RPMI8226 (cell line): Measurements from ENCODE around the gene PUS10.
"Not testable (repeated sequence)": the region's sequence is repeated elsewhere in the genome, so short reads cannot be mapped to it uniquely, and the experiment has no call there.

Source experiments
- DNase-seq: peaks from one replicate; pipeline ENCODE4 v3.0.0-alpha.2; 2015

Gene PUS10, protein sequence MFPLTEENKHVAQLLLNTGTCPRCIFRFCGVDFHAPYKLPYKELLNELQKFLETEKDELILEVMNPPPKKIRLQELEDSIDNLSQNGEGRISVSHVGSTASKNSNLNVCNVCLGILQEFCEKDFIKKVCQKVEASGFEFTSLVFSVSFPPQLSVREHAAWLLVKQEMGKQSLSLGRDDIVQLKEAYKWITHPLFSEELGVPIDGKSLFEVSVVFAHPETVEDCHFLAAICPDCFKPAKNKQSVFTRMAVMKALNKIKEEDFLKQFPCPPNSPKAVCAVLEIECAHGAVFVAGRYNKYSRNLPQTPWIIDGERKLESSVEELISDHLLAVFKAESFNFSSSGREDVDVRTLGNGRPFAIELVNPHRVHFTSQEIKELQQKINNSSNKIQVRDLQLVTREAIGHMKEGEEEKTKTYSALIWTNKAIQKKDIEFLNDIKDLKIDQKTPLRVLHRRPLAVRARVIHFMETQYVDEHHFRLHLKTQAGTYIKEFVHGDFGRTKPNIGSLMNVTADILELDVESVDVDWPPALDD

DNA sequence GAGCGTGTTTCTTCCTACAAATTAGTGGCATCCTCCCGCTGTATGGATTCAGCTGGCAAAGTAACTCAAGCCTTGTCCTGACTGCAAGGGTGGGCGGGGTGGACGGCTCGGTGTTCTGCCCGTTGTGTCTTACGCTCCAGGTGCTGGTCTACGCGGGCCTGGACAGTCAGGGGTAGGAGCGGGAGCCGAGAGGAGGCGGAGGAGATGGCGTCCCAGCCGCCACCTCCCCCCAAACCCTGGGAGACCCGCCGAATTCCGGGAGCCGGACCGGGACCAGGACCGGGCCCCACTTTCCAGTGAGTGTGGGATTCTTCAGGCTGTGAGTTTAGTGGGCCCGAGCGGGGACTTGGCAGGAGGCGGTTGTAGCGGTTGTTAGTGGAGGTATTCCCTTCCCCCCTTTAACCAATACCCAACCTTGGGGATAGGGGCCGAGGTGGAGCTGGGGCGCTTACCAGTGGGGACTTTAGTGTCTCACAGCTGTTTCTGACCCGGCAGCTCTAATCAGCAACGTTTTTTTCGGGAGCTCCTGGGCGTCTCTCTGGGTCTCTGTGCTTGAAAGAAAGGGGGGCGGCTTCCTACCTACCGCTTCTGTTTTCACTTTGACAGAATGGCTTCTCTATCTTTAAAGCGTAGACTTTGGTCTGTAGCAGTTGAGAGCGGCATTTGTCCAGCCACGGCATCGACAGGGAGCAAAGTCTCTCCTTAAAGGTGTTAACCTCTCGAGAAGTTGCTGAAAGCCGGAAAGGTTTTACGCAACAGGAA lies at the start of gene PUS10, which contains the start of gene PEX13:
PUS10 (minus strand) TSS at position 700 of the 762 bp plus-strand sequence. CDS start 6,365 bp downstream, outside the sequence.
PEX13 (plus strand) TSS at position 165 of the 762 bp plus-strand sequence; CDS start at position 205, 40 bp downstream.
- peak; percentile 79 for DNase-seq

GRCh38 chr2:61065714-61066709 lies 48.0 kb upstream of the PUS10 start, which contains the start of gene SANBR:
Gene SANBR (plus strand): TSS chr2:61065871. CDS start chr2:61070351, 4,480 bp downstream.
- peak; percentile 92 for DNase-seq

GRCh38 chr2:61059382-61059781 lies 41.3 kb upstream of the PUS10 start:
- DNase-seq, result no peak

DNA sequence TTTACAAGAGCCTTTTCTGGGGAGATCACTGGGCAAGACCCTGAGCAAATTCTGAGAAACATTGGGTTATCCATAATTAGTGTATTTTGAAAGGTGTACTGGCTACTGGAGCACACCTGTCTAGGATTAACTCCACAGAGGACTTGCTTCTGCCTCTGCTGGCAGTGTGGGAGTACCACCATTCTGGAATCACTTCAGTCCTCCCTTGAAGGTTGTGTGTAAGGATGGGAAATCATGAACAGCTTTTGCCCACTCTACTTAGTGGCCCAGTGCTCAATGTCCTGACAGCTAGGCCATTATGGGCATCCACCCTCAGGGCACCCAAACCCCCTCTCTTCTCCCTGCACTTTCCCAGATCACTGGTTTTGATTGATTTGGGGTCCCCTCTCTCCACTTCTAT lies 39.5 kb upstream of the PUS10 start:
- no peak for DNase-seq

- no peak for DNase-seq
Measured at GRCh38 chr2:61055557-61055956, 37.5 kb upstream of the PUS10 start.

GRCh38 chr2:61045999-61046398 lies 27.9 kb upstream of the PUS10 start:
- no peak for DNase-seq

GRCh38 chr2:61045226-61045625 lies 27.2 kb upstream of the PUS10 start:
- DNase-seq, result no peak

DNA sequence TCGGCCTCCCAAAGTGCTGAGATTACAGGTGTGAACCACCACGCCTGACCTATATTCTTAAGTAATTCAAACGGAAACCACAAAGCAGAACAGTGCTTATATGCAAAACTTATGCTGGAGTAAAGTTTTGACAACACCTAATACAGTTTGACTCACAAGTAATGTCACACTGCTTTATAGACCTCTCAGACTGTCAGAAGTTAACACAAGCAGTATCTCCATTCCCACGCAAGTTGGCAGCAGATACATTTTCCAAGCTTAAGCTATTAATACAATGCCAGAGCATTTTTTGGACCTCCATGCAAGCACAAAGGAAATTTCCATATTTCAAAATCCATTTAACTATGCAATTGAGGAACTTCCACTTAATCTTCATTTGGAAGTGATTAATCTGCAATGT lies 26.6 kb upstream of the PUS10 start:
- DNase-seq, result no peak

DNA sequence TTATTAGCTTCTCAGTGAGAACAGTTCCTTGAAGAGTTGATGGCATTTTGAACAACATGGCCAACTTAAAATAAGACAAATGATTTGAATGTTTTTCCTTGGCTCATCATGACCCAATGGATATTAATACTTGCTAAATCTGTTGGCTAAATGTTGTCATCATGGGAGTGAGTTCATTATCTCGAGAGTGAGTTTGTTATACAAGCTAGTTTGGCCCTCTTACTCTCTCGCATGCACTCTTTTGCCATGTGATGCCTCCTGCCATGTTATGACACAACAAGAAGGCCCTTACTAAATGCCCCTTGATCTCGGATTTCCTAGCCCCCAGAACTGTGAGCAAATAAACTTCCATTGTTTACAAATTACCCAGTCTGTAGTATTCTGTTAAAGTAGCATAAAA lies 24.8 kb upstream of the PUS10 start:
- no peak for DNase-seq

DNA sequence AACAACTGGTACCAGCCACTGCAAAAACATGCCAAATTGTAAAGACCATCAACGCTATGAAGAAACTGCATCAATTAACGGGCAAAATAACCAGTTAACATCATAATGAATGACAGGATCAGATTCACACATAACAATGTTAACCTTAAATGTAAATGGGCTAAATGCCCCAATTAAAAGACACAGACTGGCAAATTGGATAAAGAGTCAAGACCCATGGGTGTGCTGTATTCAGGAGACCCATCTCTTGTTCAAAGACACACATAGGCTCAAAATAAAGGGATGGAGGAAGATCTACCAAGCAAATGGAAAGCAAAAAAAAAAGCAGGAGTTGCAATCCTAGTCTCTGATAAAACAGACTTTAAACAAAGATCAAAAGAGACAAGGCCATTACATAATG lies 18.6 kb upstream of the PUS10 start:
- DNase-seq, result not testable (repeated sequence)

DNA sequence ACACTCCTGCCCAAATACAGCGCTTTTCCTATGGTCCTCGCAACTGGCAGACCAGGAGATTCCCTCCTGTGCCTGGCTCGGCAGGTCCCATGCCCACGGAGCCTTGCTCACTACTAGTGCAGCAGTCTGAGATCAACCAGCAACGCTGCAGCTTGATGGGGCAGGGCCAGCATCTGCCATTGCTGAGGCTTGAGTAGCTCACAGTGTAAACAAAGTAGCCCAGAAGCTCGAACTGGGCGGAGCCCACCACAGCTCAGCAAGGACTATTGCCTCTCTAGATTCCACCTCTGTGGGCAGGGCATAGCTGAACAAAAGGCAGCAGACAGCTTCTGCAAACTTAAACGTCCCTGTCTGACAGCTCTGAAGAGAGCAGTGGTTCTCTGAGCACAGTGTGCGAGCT lies 16.5 kb upstream of the PUS10 start:
- not testable (repeated sequence) for DNase-seq

DNA sequence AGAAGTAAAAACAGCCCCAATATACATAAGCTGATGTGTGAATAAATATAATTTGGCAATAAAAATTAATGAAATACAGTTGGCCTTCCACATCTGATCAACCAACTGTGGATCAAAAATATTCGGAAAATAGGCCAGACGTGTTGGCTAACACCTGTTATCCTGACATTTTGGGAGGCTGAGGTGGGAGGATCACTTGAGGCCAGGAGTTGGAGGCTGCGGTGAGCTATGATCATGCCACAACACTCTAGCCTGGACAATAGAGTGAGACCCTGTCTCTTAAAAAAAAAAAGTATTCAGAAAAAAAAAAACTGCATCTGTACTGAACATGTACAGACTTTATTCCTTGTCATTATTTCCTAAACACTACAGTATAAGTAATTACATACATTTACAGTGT lies 11.5 kb upstream of the PUS10 start:
- no peak for DNase-seq

- no peak for DNase-seq
Measured at GRCh38 chr2:61023670-61024069, 5.6 kb upstream of the PUS10 start.

DNA sequence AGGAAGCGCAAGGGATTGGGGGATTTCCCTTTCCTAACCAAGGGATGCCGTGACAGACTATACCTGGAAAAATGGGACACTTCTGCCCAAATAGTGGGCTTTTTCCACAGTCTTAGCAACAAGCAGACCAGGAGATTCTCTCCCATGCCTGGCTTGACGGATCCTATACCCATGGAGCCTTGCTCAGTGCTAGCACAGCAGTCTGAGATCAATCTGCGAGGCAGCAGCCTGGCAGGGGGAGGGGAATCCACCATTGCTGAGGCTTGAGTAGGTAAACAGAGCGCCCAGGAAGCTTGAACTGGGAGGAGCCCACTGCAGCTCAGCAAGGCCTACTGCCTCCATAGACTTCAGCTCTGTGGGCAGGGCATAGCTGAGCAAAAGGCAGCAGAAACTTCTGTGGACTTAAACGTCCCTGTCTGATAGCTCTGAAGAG lies 3.2 kb upstream of the PUS10 start:
- DNase-seq, result no peak

GRCh38 chr2:61018798-61019197 lies 743 bp upstream of the PUS10 start:
- DNase-seq, result no peak

DNA sequence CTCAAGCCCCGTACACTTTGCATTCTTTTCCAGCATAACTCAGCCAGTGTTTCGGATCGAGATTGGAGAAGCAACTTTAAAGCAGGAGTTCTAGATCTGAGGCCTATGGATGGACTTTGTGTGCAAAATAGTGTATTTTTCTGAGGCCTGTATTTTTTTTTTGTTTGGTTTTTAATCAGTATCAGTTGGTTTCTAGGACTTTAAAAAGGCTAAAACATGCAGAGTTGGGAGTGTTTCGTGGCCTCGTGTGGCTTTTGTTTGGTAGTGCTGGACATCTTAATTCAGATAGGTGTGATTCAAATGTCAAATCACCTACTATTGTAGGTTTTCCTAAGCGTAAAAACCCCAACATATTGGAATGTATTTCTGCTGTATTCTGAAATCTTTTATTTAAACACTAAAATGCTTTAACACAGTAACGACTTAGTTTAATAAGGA lies 282 bp upstream of the PUS10 start:
- no peak for DNase-seq

DNA sequence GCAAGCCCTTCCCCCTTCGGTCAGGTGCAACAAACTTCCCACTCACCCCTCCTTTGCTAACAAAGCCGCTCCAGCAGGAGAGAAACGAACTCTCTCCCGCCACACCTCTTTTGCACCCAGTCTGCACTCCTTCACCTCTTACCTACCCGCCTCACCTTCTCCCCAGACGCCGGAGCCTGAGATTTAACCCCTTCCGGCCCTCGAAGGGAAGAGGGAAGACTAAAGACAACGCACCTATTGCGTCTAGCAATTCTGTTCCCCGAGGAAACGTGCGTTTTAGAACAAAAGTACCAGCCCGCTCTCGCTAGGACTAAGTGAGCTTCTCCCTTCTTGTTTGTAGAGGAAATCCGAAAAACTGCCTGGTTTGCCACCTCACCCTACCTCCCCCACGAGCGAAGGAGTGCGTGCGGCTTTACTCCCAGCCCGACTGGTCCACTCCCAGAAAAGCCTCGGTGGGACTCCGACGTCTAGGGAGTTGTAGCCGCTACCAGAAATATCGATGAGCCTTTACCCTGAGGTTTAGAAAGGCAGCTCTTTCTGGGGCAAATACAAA lies 976 bp downstream of the PUS10 start:
- peak; percentile 90 for DNase-seq

DNA sequence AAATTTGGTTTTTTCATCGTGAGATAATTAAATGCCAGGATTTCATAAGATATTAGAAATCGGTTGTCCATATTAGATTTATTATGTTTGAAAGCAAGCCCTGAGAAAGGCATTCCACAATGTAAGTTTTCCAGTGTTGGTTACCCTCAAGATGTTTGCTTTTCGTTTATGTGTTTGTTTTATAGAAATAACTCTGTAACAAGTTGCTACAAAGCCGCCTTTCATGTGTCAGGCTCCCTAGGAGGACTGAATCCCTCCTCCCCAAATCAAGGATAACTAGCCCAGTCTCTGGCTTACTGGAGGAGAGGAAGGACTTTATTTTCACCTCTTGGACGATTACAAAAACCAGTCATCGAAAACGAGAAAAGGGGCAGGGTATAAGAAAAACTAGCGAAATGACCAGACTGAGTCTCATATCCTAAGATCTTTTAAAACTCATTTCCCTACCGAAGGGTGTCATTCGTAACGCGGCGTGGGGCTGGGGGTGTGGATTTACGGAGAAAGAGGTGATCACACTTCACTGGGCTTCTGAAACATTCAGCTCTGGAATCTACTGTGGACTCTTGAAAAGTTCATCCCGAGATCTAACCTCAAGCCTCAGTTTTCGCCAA lies 1.6 kb downstream of the PUS10 start:
- no peak for DNase-seq

- DNase-seq, result no peak
Measured at GRCh38 chr2:61015976-61016375, 2.1 kb downstream of the PUS10 start.

DNA sequence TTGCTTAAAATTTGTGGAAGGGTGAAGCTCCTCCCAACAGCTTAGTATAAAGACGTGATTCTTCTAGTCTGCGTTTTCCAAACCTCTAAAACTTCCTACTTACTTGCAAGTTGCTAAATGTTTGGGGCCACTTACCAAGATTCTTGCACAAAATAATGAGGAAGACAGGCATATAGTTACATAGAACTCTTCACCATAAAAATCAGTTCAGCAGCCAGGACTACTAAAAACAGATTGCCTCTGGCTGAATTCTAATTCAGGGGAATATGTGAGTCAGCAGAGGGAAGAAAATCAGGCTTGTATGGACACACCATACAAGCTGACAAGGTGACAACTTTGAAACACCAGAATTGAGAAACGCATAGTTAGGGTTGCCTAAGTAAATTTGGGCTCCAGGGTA lies 3.3 kb downstream of the PUS10 start:
- no peak for DNase-seq

DNA sequence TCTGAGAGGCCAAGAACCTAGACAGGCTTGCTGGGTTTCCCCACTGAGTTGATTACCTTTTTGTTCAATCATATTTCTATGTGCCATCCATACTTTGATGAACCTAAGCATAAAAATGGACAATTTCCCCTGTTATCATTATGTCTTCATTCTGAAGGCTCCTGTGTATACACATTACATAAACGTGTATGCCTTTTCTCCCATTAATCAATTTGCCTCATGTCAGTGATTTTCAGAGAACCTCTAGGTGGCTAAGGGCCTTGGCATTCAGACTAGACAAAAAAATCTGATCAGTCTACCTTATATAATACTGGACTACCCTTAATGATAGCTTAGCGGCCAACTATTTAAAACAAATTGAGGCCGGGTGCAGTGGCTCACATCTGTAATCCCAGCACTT lies 4.7 kb downstream of the PUS10 start:
- DNase-seq, result no peak
